KG1 (cell line): Measurements from ENCODE around the gene TDRD1.

Source experiments
- DNase-seq: peaks from one replicate; lab custom pipeline; 2025; lab: John Stamatoyannopoulos, UW

The TDRD1 gene

DNA sequence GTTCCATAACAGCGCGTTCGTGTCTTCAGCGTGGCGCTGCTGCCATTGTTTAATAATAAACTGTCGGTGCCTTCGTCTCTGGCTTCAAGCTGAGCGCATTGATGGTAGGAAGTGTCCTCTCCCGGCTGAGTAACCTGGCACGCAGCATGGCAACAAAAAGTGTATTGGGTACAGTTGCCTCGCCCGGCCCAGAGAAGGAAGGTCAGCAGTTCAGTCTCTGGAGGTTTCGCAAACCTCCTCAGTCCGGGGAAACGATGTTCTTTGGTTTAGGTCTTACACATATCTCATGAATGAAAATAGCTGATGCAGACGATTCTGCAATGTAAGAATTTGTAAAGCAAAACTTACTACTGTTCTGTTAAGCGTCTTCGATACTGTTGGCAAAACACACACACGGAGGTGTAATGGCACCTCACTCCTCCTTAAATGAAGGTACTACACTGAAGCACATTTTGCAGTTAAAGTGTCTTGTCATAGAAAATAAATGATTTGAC is 4.4 kb upstream of the TDRD1 start:
- peak; percentile 85 for DNase-seq

- no peak for DNase-seq
These were observed 3.5 kb upstream of the TDRD1 start for GRCh38 chr10:114175667-114176066.

GRCh38 chr10:114176511-114176910 is 2.6 kb upstream of the TDRD1 start:
- no peak for DNase-seq

GRCh38 chr10:114179747-114180146 is 594 bp downstream of the TDRD1 start:
- DNase-seq: no peak

- DNase-seq: no peak
These were observed 1.8 kb downstream of the TDRD1 start for GRCh38 chr10:114180937-114181336.

DNA sequence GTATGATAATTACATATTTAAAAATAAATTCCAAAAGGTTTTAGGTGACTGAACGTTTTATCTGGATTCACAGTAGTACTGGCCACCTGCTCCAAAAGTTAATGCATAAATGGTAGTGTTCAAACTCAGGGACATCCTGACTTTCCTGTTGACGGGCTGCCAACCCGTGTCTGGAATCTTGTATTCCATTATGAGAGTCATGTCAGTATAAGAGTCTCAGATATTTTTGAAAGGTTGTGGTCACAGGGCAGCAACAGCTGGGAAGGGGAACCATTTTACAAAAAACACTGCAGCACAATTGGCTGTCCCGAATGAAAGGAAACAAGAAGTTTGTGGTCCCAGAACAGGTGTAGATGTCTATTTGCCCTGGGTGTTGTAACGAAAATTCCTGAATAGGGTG is 2.8 kb downstream of the TDRD1 start:
- DNase-seq: no peak

DNA sequence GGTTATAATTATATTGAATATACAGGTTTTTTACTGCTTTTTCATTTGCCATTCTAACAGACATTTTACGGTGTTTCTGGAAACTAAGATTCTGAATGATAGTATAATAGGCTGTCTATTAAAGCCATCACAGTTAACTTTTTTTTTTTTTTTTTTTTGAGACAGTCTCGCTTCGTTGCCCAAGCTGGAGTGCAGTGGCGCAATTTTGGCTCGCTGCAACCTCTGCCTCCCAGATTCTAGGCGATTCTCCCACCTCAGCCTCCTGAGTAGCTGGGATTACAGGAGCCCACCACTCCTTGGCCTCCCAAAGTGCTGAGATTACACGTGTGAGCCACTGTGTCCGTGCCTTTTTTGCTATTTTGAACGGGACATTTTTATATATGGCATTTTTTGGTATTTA is 4.4 kb downstream of the TDRD1 start:
- no peak for DNase-seq

DNA sequence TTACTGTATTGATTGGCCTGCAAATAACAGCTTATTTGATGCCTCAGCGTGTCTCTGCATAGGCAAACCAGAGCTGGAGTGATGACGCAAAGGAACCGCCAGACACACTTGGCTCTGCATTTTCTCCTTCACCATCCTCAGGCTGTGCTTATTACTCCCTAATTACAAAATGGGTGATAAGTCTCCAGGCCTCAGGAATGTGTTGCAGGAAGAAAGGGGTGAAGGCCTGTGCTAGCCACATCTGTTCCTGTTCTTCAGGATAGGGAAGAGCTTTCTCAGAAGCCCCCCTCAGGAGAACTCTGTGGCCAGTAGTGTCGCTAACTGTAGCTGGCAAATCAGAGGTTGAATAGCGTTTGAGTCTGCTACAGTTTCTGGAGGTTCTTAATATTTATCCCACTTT is 5.1 kb downstream of the TDRD1 start:
- no peak for DNase-seq

DNA sequence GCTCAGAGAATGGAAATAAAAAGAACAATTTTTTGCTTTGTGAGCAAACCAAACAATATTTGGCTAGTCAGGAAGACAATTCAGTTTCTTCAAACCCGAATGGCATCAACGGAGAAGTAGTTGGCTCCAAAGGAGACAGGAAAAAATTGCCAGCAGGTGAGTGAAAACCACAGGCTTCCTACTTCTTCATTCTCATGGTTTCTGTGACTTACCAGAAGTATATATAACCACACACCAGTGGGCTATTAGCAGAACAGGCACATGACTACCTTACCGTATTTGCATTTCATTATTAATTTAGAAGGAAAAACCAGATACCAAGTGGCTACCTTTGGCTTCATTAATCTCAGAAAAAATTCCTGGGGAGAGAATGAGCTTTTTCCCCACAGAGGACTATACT is 8.8 kb downstream of the TDRD1 start:
- no peak for DNase-seq

GRCh38 chr10:114188900-114189299 is 9.7 kb downstream of the TDRD1 start:
- no peak for DNase-seq

- DNase-seq: no peak
These were observed 10.5 kb downstream of the TDRD1 start for GRCh38 chr10:114189700-114190099.

- no peak for DNase-seq
These were observed 15.9 kb downstream of the TDRD1 start for GRCh38 chr10:114195079-114195478.

DNA sequence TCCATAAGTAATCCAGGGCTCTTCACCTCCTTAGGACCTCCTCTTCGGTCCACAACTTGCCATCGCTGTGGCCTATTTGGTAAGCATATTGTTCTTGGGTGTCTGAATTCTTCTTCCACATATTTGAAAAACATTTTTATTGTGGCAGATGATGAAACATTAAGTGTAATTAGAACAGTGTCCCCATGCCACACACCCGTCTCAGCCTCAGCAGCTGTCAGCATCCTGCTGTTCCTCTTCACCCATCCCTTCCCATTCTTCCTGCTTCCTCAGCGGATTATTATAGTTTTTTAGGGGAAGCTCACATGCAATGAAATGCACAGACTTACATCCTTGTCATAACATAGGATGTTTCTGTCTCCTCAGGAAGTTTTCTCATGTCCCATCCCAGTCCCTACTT is 20.1 kb downstream of the TDRD1 start:
- DNase-seq: no peak

DNA sequence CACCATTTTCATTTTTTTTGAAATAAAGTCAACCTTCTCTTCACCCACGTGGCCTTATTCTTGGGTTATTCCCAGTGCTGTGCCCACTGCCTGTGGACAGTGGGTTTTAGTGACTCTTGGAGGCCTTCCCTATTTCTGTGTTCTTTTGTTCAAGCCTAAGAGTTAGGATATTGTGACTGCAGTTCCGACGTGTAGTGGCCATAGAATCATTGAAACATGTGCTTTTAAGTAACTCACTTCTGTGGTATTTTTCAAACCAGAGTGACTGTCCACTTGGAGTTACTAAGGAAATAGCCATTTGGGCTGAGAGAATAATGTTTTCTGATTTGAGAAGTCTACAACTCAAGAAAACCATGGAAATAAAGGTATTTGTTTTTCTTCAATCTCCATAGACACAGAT is 23.7 kb downstream of the TDRD1 start:
- DNase-seq: no peak

DNA sequence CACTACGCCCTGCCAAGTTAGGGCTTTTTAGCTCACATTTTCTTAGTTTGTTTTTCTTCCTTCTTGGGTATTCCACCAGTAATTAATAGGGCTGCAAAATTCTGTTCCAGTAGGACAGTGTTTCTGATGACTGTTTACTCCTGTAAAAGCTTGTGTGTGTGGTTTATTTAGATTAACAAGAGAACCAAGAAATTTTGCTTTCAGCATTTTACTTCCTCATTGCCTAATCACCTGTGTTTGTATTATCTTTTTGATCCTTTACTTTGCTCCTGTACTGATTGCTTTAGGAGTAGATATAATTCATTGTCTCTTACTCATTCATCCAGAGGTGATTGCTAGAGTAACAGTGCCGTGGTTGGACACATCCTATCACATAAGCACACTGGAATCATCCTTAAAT is 27.7 kb downstream of the TDRD1 start:
- no peak for DNase-seq

DNA sequence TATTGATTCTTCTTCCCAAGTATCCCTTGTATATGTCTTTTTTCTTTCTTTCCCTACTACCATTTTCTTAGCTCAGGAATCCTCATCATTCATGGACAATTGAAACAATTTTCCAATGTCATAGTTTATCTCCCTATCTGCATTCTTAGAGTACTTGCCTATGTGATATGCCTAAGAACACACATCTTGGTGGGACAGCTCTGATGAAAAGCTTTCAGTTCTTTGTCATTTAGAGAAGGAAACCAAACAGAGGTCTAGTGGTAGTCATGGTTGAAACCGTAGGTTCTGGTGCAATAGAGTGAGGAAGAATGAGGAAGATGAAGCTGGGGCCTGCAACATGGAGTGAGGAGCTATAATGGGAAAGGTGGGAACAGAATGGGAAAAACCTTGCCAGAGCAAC is 28.2 kb downstream of the TDRD1 start:
- DNase-seq: no peak

DNA sequence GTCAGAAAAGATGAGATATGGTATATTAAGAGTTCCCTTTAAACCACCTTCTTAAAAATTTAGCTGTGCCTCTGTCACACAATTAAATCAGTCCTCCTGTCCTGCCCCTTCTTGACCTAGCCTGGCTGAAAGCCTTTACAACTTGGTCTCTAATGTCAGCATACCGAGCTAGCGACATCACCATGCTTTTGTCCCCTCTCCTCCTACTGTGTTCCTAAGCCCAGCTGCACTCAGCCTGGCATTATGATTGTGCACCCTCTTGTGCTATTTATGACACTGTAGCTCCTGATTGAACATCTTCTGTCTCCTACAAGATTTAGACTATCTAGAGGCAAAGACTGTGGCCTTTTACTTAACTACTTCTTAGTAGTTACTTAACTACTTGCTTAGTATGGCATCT is 29.2 kb downstream of the TDRD1 start:
- no peak for DNase-seq

- no peak for DNase-seq
These were observed 33.0 kb downstream of the TDRD1 start for GRCh38 chr10:114212153-114212552.

GRCh38 chr10:114215033-114215432 is 35.9 kb downstream of the TDRD1 start:
- DNase-seq: no peak

GRCh38 chr10:114220281-114220680 is 41.1 kb downstream of the TDRD1 start:
- no peak for DNase-seq

DNA sequence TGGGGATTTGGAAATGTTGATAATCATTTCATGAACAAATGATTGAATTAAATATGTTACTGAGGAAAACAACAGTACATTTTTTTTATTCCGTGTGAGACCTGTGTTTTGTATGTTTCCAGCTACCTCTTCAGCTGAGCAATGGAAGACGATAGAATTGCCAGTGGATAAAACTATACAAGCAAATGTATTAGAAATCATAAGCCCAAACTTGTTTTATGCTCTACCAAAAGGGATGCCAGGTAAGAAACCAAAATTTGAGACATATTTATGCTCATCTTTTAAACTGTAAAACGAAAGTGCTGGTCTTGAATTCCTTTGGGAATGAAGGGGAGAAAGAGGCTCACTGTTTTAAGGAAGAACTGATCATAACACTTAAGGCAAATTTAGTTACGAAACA is 42.1 kb downstream of the TDRD1 start:
- DNase-seq: no peak

- DNase-seq: no peak
These were observed 43.9 kb downstream of the TDRD1 start for GRCh38 chr10:114223066-114223465.

DNA sequence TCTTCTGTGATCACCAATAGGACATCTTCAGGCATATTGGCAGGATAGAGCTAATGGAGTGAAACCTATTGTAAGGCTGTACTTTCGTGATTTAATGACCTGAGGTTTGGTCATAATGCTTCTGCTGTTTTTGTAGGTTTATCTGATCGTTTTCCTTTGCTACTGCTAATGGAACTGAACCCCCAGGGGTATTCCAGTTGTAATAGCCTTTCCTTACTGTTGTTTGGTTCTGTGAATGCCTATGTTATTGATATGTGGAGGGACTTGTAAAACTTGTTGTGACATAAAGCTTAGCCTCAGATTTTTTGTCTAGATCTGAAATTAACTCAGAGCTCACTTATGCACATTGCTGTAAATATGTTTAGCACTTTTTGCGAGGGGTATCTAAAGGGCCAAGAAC is 49.0 kb downstream of the TDRD1 start:
- no peak for DNase-seq

DNA sequence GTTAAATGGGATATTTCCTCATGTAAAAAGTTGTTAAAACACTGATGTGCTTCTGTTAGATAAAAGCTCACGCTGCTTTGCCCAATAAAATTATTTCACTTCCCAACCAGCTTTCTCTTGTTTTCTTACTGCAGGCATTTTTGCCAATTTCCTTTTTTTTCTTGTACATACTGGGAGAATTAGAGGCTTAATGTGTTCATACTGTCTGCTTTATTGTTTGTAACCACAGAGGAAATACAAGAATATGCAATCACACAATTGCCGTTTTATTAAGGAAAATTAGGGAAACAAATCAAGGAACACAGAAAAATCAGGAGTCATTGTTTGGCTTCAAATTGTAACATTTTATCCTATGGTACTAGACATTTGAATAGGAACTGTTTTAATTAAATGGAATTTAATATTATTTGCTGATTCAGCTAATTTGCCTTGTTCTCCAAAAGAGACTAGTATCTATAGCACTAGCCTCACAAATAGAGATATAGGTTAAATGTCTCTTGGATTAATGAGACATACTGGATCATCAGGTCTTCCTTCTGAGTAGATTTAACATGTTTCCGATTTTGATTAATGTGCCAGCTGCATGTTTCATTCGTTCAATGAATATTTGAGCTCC is 53.5 kb downstream of the TDRD1 start:
- no peak for DNase-seq

GRCh38 chr10:114233482-114233881 is 54.3 kb downstream of the TDRD1 start:
- DNase-seq: no peak
